ENCODE measurements around the gene SLC43A1. TPM values are rescaled to one million over a fixed set of nuclear protein-coding genes. Genes with fewer than 3 reads are reported as not detected.

The SLC43A1 gene
- total RNA-seq, 1 experiment from 2014 or later: 11.8 TPM

DNA sequence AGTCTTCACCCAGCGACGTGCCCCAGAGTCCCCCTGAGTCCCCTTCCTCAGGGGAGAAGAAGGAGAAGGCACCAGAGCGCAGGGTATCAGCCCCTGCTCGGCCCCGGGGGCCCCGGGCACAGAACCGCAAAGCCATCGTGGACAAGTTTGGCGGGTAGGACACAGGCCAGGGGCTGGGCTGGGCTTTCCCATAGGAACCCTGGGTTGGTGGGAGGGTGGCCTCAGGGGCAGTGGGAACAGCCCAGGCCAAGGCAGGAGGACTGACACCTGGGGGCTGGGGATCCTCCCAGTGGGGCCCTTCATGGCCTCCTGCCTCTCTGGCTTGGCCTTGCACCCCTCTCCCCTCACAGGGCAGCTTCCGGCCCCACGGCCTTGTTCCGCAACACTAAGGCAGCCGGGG lies 30.4 kb upstream of the SLC43A1 start:
- DNase-seq (ENCODE audit: low read depth, low spot score): no peak
- H2AFZ ChIP-seq (ENCODE audit: low read depth, low read length, poor library complexity, severe bottlenecking): no peak overlapping the region
- TF ChIP-seq CBX3 (IDR thresholded peaks at IDR 0.05; ENCODE audit: low read depth): no peak
- no peak for TF ChIP-seq SP1 (IDR thresholded peaks at IDR 0.05; ENCODE audit: low read depth)
- no peak for TF ChIP-seq TCF7L2 (IDR thresholded peaks at IDR 0.05; ENCODE audit: borderline replicate concordance, extremely low read depth, insufficient read depth, insufficient read length)
- no peak for TF ChIP-seq ELF1 (IDR thresholded peaks at IDR 0.05; ENCODE audit: borderline replicate concordance, low read depth)
- no peak for TF ChIP-seq ZNF274 (IDR thresholded peaks at IDR 0.05; ENCODE audit: low read depth, low read length)
- TF ChIP-seq, protein P1, sequence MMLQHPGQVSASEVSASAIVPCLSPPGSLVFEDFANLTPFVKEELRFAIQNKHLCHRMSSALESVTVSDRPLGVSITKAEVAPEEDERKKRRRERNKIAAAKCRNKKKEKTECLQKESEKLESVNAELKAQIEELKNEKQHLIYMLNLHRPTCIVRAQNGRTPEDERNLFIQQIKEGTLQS (IDR thresholded peaks at IDR 0.05): no peak
- TF ChIP-seq, protein P2, sequence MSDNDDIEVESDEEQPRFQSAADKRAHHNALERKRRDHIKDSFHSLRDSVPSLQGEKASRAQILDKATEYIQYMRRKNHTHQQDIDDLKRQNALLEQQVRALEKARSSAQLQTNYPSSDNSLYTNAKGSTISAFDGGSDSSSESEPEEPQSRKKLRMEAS (IDR thresholded peaks at IDR 0.05): no peak
- TF ChIP-seq EZH2 (IDR thresholded peaks at IDR 0.05): no peak
- no peak for TF ChIP-seq EZH2phosphoT487 (IDR thresholded peaks at IDR 0.05; ENCODE audit: borderline replicate concordance)
- no peak for TF ChIP-seq YY1 (IDR thresholded peaks at IDR 0.05; ENCODE audit: extremely low read depth, insufficient replicate concordance, low read depth, low read length)
- TF ChIP-seq SIN3A (IDR thresholded peaks at IDR 0.05; ENCODE audit: low read depth): no peak
- TF ChIP-seq ZFX (IDR thresholded peaks at IDR 0.05): no peak
- TF ChIP-seq RAD21 (IDR thresholded peaks at IDR 0.05; ENCODE audit: low read depth): no peak
- TF ChIP-seq POLR2AphosphoS5 (IDR thresholded peaks at IDR 0.05; ENCODE audit: low read depth, low read length): no peak
- TF ChIP-seq SRF (IDR thresholded peaks at IDR 0.05; ENCODE audit: low read depth): no peak
- no peak overlapping the region for H3K4me2 ChIP-seq (ENCODE audit: low read length)
- no peak overlapping the region for H3K4me3 ChIP-seq (replicated peaks in 1 of 2; ENCODE audit: low read depth in 1 of 2, low read length in 2 of 2)
- H3K27me3 ChIP-seq (ENCODE audit: insufficient read depth, low read length): no peaks in the 10 kb centered on the region
- H3K4me1 ChIP-seq (ENCODE audit: control insufficient read depth in 1 of 2, insufficient read depth in 2 of 2, low read length in 2 of 2): peaks cover 0 to 12% of the 10 kb centered on the region in 2 experiments; a peak in 3 of 4 replicates
- ChIA-PET RAD21 (ENCODE audit: low non-redundant PET in 1 of 2, low total read pairs in 2 of 2, uncharacterized antibody in 2 of 2, unreplicated experiment in 2 of 2) (no interaction called here), CTCF (no interaction called here), POLR2A (no interaction called here)
- no peaks in the 10 kb centered on the region for H3K79me2 ChIP-seq (ENCODE audit: insufficient read depth, low read length)
- H3K36me3 ChIP-seq (ENCODE audit: control insufficient read depth in 1 of 2, insufficient read depth in 2 of 2, low read length in 2 of 2): no peaks in the 10 kb centered on the region
- no peak for ATAC-seq
- H3K9me3 ChIP-seq (ENCODE audit: control insufficient read depth in 1 of 2, insufficient read depth in 1 of 2, low read depth in 1 of 2, low read length in 2 of 2): no peaks in the 10 kb centered on the region
- intact Hi-C loops (cut with micrococcal nuclease): no loop called here
- no TSS peak for BruUV-seq (replicated peaks)
- no peaks in the 10 kb centered on the region for H3K9me2 ChIP-seq (ENCODE audit: insufficient read depth)
- H3K27ac ChIP-seq (ENCODE audit: low read depth, low read length): no peak overlapping the region
- H4K20me1 ChIP-seq (ENCODE audit: insufficient read depth): no peaks in the 10 kb centered on the region
- H3K9ac ChIP-seq (ENCODE audit: low read length): no peak overlapping the region
